ENCODE results near the gene KRTAP19-1. TPM values are rescaled to one million over a fixed set of nuclear protein-coding genes. Genes with fewer than 3 reads are reported as not detected.

KRTAP19-1 gene
- total and polyA plus RNA-seq, 7 donors, result not detected

GRCh38 chr21:30479259-30479658, 908 bp downstream of the KRTAP19-1 start:
- ATAC-seq, result peak in 2 of 4 donors; percentile 51 to 62
- intact Hi-C loops (cut with DNase I), result no loop called here
- Histone ChIP-seq H3K27me3 (ENCODE audit: insufficient read depth in 3 of 3, low read length in 2 of 3) (no peaks in the 10 kb centered on the region), H3K4me1 (no peaks in the 10 kb centered on the region), H3K36me3 (ENCODE audit: insufficient read depth in 1 of 2, low read depth in 1 of 2) (no peaks in the 10 kb centered on the region), H3K9me3 (no peaks in the 10 kb centered on the region), H3K4me3 (no peak overlapping the region), H3K27ac (peak overlapping the region; percentile 5)
- no peak for TF ChIP-seq CTCF (IDR thresholded peaks at IDR 0.05)
- no peak for DNase-seq
- WGBS, 3 donors, result 55 to 63% (median 60%) methylated on average over 4 of the region's 4 CpGs

- WGBS, 3 donors, result 27 to 37% (median 29%) methylated on average over 3 of the region's 3 CpGs
- H3K4me3 ChIP-seq, result no peak overlapping the region
- no peaks in the 10 kb centered on the region for H3K27me3 ChIP-seq (ENCODE audit: insufficient read depth in 3 of 3, low read length in 2 of 3)
- TF ChIP-seq CTCF (IDR thresholded peaks at IDR 0.05), result no peak
- no peak overlapping the region for H3K27ac ChIP-seq
- no peak for DNase-seq
- no peaks in the 10 kb centered on the region for H3K36me3 ChIP-seq (ENCODE audit: insufficient read depth in 1 of 2, low read depth in 1 of 2)
- intact Hi-C loops (cut with DNase I), result no loop called here
- no peaks in the 10 kb centered on the region for H3K9me3 ChIP-seq
- no peak for ATAC-seq
- no peaks in the 10 kb centered on the region for H3K4me1 ChIP-seq
Measured at GRCh38 chr21:30478004-30478403, 2.2 kb downstream of the KRTAP19-1 start.

- no peak for TF ChIP-seq CTCF (IDR thresholded peaks at IDR 0.05)
Measured at GRCh38 chr21:30468900-30469714, 11.1 kb downstream of the KRTAP19-1 start.

GRCh38 chr21:30463713-30464112, 16.5 kb downstream of the KRTAP19-1 start:
- 38 to 70% (median 59%) methylated on average over 3 of the region's 3 CpGs for WGBS, 3 donors
- H3K9me3 ChIP-seq, result no peaks in the 10 kb centered on the region
- H3K27ac ChIP-seq, result no peak overlapping the region
- no peak for TF ChIP-seq CTCF (IDR thresholded peaks at IDR 0.05)
- intact Hi-C loops (cut with DNase I), result no loop called here
- H3K4me3 ChIP-seq, result no peak overlapping the region
- no peaks in the 10 kb centered on the region for H3K4me1 ChIP-seq
- H3K27me3 ChIP-seq (ENCODE audit: insufficient read depth in 3 of 3, low read length in 2 of 3), result no peaks in the 10 kb centered on the region
- DNase-seq (no peak), ATAC-seq (no peak)
- H3K36me3 ChIP-seq (ENCODE audit: insufficient read depth in 1 of 2, low read depth in 1 of 2), result no peaks in the 10 kb centered on the region

More at GRCh38 chr21:30468900-30469714, 11.1 kb downstream of the KRTAP19-1 start:
- Histone ChIP-seq H3K9me3 (no peaks in the 10 kb centered on the region), H3K27ac (no peak overlapping the region), H3K4me1 (no peaks in the 10 kb centered on the region), H3K27me3 (ENCODE audit: insufficient read depth in 3 of 3, low read length in 2 of 3) (no peaks in the 10 kb centered on the region), H3K36me3 (ENCODE audit: insufficient read depth in 1 of 2, low read depth in 1 of 2) (no peaks in the 10 kb centered on the region), H3K4me3 (no peak overlapping the region)
- no peak for DNase-seq
- 20 to 28% (median 21%) methylated on average over 6 of the region's 6 CpGs for WGBS, 3 donors
- intact Hi-C loops (cut with DNase I), result no loop called here
- no peak for ATAC-seq
